Limb (tissue), 2 donors: Measurements from ENCODE around the gene ISG15.
"Not testable (repeated sequence)": the region's sequence is repeated elsewhere in the genome, so short reads cannot be mapped to it uniquely, and the experiment has no call there.

ENCODE experiments used
- DNase-seq, 2 donors: peaks; one replicate each; pipeline ENCODE4 v3.0.0-alpha.2; 2016; ENCODE audit errors: extremely low spot score in 2 of 2

Gene ISG15

DNA sequence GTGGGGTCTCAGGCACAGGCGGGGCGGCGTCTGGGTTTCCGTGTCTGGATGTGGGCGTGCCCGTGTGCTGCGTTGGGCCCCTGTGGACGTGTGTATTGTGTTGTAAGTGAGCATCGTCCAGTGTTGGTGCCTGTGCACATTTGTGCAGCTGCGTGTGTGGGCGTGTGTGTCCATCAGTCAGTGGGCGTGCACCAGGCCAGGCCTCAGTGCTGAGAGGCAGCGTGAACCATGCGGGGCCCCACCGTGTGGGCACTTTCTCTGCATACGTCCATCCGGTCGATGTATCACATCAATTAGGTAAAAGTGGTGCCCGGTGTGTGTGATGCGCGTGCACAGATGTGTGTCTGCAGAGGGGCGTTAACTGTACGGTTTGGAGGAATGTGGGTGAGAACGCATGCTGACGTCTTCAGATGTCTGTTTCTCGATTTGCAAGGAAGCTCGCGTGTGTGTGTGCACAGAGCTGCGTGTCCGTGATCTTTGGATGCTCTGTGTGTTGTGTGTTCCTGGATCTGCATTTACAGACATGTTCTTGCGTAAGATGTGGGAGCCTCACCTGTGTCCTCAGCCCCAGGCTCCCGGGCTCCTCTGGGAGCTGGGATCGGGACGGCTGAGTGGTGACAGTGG, 31.3 kb downstream of the ISG15 start:
- no peak for DNase-seq

- DNase-seq = no peak
Observed at GRCh38 chr1:1045129-1045528, 31.8 kb downstream of the ISG15 start.

DNA sequence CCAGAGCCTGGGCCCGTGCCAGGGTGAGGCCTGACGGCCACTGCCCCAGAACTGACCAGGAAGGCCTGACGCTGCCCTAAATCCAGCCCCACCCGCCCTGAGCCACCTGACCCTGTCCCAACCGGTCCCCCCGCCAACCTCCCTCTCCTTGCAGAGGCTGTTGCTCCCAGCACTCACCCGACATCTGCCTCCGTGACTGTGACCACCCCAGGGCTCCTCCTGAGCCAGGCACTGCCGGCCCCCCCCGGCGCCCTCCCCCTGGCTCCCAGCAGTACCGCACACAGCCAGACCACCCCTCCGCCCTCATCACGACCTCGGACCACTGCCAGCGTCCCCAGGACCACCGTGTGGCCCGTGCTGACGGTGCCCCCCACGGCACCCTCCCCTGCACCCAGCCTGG, 32.9 kb downstream of the ISG15 start:
- no peak for DNase-seq

- no peak for DNase-seq
Observed at GRCh38 chr1:1046767-1047166, 33.5 kb downstream of the ISG15 start.

GRCh38 chr1:1047407-1047806, 34.1 kb downstream of the ISG15 start:
- DNase-seq = no peak

- no peak for DNase-seq
Observed at GRCh38 chr1:1047963-1048362, 34.7 kb downstream of the ISG15 start.

DNA sequence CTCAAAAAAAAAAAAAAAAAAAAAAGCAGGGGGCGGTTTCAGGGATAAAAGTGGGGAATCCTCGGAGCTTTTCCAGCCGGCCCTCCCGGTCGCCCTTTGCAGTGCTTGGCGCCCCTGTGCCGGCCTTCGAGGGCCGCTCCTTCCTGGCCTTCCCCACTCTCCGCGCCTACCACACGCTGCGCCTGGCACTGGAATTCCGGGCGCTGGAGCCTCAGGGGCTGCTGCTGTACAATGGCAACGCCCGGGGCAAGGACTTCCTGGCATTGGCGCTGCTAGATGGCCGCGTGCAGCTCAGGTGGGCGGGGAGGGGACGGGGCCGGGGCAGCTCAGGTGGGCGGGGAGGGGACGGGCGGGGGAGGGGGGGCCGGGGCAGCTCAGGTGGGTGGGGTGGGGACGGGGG, 35.5 kb downstream of the ISG15 start:
- no peak for DNase-seq

- DNase-seq = no peak
Observed at GRCh38 chr1:1049318-1050165, 36.2 kb downstream of the ISG15 start.

DNA sequence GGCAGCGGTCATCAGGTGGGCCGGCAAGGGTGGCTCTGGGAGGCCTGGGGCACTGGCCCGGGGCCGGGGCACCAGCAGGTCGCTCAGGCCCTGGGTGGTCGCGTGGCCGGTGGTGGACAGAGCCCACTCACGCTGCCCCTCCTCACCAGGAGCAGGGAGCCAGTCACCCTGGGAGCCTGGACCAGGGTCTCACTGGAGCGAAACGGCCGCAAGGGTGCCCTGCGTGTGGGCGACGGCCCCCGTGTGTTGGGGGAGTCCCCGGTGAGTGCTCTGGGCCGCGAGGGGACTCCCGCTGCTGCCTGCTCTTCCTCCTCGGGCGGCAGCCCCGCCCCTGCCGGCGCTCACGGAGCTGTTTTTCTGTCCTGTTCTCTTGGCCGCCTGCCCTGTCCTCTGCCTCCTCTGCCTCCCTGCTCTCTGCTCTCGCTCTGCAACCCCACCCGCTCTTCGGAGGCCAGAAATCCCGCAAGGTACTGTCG, 37.3 kb downstream of the ISG15 start:
- DNase-seq = no peak

GRCh38 chr1:1051127-1051810, 38.0 kb downstream of the ISG15 start:
- DNase-seq = no peak

DNA sequence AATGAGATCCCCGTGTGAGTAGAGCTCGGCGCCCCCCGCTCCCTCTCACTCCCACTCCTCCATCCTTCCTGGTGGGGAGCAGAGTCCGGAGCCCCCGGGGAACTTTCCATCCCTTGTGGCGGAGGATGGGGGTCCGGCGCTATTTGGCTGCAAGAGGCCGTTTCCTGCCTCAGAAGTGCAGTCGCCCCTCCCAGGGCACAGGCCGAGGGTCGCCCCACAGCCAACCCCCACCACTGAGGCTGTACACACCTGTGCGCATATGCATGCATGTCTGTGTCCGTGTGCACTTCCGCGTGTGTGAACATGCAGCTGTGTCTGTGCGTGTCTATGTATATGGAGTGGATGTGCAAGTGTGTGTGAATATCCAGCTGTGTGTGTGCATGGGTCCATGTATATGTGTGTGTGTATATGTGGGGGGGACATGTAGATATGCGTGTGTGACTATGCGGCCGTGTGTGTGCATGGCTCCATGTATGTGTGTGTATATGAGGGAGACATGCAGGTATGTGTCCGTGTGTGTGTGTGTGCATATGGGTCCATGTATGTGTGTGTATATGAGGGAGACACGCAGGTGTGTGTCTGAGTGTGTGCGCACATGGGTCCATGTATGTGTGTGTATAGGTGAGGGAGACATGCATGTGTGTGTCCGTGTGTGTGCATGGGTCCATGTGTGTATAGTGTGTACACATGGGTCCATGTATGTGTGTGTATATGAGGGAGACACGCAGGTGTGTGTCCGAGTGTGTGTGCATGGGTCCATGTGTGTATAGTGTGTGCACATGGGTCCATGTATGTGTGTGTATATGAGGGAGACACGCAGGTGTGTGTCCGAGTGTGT, 38.9 kb downstream of the ISG15 start:
- DNase-seq = no peak

- DNase-seq = no peak
Observed at GRCh38 chr1:1053022-1053421, 39.7 kb downstream of the ISG15 start.

DNA sequence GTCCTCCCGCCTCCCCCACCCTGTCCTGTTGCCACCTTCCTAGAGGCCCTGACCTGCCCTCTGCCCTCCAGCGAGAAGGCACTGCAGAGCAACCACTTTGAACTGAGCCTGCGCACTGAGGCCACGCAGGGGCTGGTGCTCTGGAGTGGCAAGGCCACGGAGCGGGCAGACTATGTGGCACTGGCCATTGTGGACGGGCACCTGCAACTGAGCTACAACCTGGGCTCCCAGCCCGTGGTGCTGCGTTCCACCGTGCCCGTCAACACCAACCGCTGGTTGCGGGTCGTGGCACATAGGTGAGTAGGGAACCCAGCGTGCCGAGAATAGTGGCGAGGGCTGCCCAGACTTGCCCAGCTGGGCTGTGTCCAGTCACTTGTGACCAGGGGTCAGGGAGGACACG, 40.4 kb downstream of the ISG15 start:
- no peak for DNase-seq

GRCh38 chr1:1054099-1054700, 40.9 kb downstream of the ISG15 start:
- DNase-seq = no peak

DNA sequence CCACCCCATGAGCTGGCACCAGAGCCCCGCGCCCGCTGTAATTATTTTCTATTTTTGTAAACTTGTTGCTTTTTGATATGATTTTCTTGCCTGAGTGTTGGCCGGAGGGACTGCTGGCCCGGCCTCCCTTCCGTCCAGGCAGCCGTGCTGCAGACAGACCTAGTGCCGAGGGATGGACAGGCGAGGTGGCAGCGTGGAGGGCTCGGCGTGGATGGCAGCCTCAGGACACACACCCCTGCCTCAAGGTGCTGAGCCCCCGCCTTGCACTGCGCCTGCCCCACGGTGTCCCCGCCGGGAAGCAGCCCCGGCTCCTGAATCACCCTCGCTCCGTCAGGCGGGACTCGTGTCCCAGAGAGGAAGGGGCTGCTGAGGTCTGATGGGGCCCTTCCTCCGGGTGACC, 41.7 kb downstream of the ISG15 start:
- DNase-seq = no peak

GRCh38 chr1:1055841-1056736, 42.8 kb downstream of the ISG15 start:
- no peak for DNase-seq

GRCh38 chr1:1057769-1058087, 44.4 kb downstream of the ISG15 start:
- DNase-seq = not testable (repeated sequence)

GRCh38 chr1:1058088-1058905, 45.0 kb downstream of the ISG15 start:
- no peak for DNase-seq

DNA sequence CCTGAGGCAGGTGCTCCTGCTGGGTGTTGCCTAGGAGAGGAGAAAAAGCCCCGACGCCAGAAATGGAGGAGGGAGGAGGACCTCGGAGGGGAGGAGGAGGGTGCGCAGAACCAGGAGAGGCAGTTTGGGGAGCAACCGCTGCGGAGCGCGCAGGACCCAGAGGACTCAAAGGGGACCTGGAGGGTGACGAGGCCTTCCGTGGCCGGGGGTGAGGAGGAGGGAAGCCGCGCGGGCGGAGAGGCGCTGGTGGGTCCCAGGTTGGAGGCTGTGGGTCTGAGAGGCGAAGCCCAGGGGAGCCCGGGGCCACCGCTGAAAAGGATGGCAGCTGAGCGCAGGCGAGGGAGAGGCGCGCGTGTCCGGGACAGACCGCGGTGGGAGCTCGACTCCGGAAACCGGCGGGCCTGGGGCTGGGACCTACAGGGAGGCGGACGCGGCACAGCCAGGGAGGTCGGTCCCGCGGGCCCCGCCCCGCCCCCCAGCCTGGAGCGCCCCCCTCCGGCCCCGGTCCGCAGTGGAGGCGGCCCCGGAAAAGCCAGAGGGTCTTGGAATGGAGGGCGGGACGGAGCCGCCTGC, 45.7 kb downstream of the ISG15 start:
- DNase-seq = no peak
